IPS-18c (cell line): ENCODE measurements around the gene ACKR3.

Source experiments
- H3K4me3 ChIP-seq: 2 replicates; pipeline ENCODE4 v1.7.0; 2013; ENCODE audit warnings: low read depth, mild to moderate bottlenecking, low read length, moderate library complexity; ENCODE audit not compliant: insufficient read depth
- H3K9me3 ChIP-seq: one replicate; pipeline ENCODE4 v1.6.1; 2013; ENCODE audit warnings: mild to moderate bottlenecking, low read length, moderate library complexity; ENCODE audit not compliant: control insufficient read depth, insufficient read depth

Gene ACKR3

DNA sequence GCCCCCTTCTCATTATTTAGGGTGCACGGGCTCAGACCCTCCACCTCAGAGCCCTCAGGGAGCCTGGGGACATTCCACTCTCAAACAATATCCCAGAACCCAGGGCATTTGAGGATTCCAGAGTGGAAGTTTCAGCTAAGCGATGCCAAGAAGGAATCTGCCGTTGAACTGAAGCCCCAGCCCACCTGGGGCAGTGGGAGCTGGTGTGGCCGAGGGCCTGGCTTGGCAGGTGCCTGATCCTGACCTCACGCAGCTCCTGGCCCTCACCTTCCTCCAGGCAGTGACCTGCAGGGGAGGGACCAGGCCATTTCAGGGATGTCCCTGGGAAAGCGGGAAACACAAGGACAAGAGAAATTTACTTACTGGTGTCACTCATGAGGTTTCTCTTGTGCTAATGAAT is 58.2 kb downstream of the ACKR3 start:
- Histone ChIP-seq H3K4me3 (no peak overlapping the region), H3K9me3 (peaks cover 5% of the 10 kb centered on the region)

DNA sequence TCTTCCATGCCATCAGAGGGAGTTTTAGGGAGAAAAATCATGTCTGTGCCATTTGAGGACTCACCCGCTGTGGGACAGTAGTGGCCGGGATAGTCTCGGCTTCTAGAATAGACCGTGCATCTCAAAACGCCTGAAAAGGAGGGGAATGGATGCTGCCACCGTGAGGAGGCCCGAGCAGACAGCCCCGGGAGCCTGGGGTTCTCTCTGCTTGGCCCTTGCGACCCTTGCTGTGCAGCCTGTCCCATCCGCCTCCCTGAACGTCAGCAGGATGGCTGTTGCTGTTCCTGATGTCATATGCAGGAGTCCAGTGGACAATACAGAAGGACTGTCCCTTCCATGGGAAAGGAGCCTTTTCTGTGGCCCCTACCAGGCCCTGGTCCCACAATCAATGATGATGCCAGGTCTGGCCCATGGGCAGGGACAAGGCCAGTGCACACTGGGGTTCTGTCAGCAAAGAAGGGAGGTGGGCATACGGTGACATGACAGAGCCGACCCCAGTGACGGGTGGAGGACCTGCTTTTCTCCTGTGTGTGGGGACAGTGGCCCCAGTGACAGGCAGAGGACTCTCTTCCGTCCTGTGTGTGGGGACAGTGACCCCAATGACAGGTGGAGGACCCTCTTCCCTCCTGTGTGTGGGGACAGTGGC is 58.8 kb downstream of the ACKR3 start:
- Histone ChIP-seq H3K4me3 (no peak overlapping the region), H3K9me3 (peaks cover 5% of the 10 kb centered on the region)

DNA sequence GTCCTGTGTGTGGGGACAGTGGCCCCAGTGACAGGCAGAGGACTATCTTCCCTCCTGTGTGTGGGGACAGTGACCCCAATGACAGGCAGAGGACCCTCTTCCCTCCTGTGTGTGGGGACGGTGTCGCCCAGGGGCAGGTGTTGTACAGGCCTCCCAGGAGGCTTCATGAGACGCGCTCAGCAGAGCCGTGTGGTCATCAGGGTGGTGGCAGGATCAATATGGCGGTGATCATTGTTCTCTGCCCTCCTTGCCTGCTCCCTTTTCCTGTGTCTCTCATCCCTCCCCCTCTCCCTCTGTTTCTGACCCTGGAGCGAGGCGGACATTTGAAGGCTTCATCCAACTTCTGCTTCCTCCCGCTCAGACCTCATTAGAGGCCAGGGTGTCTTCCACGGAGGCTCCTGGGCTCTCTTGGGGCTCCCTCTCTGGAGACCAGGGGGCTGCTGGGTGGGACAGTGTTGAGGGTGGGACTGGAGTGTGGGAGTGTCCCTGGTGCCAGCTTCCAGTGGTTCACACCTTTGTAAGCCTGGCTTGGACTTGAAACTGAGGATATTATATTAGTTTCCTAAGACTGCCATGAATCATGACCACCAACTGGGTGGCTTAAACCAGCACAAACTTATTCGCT is 59.5 kb downstream of the ACKR3 start:
- peaks cover 5% of the 10 kb centered on the region for H3K9me3 ChIP-seq
- no peak overlapping the region for H3K4me3 ChIP-seq

DNA sequence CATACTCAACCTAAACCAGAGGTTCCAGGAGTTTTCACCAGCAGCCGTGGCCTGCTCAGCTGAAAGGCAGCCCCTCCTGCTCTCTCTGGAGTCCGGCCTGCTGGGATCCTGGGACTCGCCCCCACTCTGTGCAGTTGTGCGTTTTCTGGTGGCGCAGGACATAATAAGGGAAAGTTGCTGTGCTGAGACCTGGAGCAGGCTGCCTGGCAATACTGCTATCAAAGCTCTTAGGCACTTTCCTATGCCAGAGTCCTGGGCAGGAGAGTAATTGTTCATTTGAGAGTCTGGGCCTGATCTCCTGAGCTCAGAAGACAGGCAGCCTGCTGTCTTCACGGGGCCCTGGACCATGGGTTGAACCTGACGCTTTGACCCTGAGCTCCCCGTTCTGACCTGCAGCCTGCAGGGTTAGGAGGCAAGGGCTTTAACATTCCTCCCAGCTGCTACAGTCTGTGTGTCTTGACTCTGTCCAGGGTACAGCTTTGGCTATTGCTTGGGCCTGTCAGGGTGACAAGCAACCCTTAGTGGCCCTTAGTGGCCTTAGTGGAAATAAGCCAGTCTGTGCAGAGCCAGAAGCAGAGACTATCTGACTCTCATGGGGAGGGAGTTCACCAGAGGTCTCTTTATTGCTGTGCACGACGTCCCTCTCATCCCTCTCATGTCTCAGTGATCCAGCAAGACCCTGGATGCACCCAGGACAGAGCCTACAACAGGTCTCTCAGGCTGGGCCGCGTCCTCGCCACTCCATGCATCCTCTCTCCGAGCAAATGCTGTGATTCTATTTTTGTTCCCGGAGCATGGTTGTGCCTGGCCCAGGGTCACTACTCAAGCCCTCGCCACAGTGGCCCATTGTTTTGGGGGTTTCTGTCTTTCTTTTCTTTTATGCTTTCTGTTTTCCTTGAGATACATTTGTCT is 60.6 kb downstream of the ACKR3 start:
- Histone ChIP-seq H3K4me3 (no peak overlapping the region), H3K9me3 (peaks cover 5% of the 10 kb centered on the region)

DNA sequence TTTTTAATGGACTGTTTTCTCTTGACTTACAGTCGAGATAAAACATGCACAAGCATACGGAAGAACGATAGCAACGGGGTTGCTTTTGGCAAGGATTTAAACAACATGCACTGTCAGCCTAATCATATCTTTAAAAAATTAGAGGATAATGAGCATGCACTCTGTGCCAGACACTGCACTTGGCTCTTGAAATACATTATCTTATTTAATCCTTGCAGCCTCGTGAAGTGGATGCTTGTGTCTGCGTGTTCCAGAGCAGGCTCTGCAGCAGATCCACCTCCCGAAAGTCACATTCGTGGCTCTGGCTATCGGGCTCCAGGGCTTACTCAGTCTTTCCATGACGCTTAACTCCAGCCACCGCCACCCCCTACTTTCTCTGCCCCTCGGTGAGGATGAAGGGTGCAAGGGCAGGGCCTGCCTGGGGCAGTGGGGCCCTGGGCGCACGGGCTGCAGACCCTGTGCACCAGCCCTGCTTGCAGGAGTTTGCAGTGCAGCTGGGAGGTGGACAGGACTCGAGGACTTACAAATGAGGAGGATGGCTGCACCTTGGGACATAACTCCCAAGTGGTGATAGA is 61.7 kb downstream of the ACKR3 start:
- H3K9me3 ChIP-seq: peaks cover 5% of the 10 kb centered on the region
- H3K4me3 ChIP-seq: no peak overlapping the region

DNA sequence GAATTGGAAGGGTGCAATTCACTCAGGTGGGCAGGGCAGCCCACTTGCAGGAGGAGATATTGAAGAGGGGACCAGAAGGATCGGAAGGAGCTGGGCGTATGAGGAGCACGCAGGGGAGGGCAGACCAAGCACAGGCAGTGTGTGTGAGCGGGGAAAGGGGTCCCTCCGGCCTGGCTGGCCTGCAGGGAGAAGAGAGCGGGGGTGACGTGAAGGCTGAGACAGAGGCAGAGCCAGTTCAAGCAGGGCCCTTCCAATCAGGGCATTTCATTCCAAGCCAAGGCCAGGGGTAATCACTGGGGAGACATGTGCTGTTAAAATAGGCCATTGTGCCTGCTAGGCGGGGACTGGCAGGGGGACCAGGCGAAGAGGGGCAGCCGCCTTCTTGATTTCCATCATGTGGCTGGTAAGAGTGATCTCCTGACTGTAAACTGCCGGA is 62.2 kb downstream of the ACKR3 start:
- Histone ChIP-seq H3K4me3 (no peak overlapping the region), H3K9me3 (peaks cover 2% of the 10 kb centered on the region)
